Spleen (tissue), 7 donors: ENCODE data around the gene GNA14.

Experiments used
- CTCF ChIP-seq, 11 experiments: fragments of 200-600 bp in 7 of 11; fragments of 450-650 bp in 4 of 11; sonication (generic) in 4 of 11; IDR thresholded peaks in 8 of 11; conservative IDR thresholded peaks in 3 of 11; 1 replicate in 7 of 11; 2 replicates in 4 of 11; pipeline versions ENCODE4 v1.4.0 to v1.8.0; 2016 to 2021; ENCODE audit warnings: antibody characterized with exemption in 11 of 11, inconsistent platforms in 4 of 11, mild to moderate bottlenecking in 1 of 11
- POLR2AphosphoS5 ChIP-seq, 3 donors: sonication (generic); formaldehyde crosslinking; IDR thresholded peaks; one replicate each; pipeline ENCODE4 v1.5.1; 2017; ENCODE audit warnings: antibody characterized with exemption in 3 of 3
- donor health status: DM: no; HTN: no; CAD: no; lungs with moderate emphysema.
- donor health status: DM: no; HTN: no; CAD: no.
- donor health status: DM: no; HTN: no; CAD: no.

DNA sequence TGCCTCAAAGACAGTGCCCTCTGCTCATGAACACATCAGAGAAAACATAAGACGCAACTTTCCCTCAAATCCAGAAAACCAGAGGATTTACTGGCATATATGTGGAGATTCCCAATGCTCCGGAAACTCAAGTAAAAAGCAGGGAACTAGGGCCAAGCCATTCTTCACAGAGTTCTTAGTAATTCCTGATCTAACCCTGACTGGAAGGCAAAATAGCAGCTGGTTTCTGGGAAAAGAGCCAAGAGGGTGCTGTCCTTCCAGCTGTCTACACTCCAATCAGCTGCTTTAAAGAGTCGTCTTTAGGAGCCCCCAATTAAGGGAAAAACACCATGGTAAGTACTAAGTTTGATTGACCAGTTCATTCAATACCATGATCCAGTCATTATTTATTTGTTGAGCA, 49.6 kb downstream of the GNA14 start:
- TF ChIP-seq CTCF (IDR thresholded peaks at IDR 0.05 in 8 of 11, conservative IDR thresholded peaks at IDR 0.05 in 3 of 11) (no peak), POLR2AphosphoS5 (IDR thresholded peaks at IDR 0.05) (peak in 1 of 3 donors; percentile 27)
